NCI-H2107 treated with DMSO at 0.1 percent for 48 hours (cell line): ENCODE data around the gene ACP5.
A peak's percentile ranks its signal among the peaks of the same experiment; 100 is the strongest.

Experiments
- DNase-seq: peaks from one replicate; lab custom pipeline; 2025; ENCODE audit not compliant: unreplicated experiment; lab: John Stamatoyannopoulos, UW

ACP5 gene

DNA sequence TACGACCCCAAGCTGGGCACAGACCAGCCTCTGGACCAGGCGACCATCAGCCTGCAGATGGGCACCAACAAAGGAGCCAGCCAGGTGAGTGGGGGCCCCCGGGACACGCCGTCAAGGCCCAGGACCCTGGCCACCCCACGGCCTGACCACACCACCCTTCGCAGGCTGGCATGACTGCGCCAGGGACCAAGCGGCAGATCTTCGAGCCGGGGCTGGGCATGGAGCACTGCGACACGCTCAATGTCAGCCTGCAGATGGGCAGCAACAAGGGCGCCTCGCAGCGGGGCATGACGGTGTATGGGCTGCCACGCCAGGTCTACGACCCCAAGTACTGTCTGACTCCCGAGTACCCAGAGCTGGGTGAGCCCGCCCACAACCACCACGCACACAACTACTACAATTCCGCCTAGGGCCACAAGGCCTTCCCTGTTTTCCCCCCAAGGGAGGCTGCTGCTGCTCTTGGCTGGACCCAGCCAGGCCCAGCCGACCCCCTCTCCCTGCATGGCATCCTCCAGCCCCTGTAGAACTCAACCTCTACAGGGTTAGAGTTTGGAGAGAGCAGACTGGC, 28.0 kb downstream of the ACP5 start:
- DNase-seq: no peak

DNA sequence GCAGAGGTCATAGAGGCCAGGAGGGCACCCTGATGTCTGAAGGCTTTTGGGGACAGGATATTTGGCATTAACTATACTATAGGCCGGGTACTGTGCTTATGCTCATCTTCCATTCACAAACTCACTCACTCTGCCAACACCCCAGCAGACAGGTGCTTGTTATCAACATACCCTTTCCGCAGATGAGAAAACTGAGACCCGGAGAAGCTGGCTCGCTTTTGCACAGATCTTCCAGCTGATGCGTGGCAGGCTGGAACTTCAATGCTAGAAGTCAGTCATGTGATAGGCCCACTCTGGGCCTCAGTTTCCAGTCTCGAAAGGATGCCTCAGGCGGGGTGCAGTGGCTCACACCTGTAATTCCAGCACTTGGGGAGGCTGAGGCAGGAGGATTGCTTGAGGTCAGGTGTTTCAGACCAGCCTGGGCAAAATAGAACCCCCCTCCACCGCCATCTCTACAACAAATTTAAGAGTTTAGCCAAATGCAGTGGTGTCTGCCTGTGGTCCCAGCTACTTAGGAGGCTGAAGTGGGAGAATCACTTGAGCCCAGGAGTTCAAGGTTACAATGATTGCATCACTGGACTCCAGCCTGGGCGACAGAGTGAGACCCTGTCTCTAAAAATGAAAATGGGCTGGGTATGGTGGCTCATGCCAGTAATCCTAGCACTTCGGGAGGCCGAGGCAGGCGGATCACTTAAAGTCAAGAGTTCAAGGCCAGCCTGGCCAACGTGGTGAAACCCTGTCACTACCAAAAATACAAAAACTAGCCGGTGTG, 29.3 kb downstream of the ACP5 start:
- no peak for DNase-seq

DNA sequence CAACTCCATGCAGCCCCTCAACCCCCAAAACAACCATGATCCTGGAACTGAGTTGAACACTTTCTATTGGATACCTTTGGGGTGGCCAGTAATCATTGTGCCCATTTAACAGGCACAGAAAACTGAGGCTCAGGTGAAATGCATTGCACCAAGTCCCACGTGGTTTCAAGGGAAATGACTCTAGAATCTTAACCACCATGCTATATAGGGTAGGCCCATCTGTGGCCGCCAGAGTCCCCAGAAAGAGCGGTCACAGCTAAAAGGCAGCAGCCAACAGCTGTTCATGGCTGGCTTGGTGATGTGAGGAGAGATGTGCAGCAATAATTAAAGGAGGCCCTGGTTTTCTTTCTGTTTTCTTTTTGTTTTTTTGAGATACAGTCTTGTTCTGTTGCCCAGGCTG, 36.2 kb downstream of the ACP5 start:
- no peak for DNase-seq

DNA sequence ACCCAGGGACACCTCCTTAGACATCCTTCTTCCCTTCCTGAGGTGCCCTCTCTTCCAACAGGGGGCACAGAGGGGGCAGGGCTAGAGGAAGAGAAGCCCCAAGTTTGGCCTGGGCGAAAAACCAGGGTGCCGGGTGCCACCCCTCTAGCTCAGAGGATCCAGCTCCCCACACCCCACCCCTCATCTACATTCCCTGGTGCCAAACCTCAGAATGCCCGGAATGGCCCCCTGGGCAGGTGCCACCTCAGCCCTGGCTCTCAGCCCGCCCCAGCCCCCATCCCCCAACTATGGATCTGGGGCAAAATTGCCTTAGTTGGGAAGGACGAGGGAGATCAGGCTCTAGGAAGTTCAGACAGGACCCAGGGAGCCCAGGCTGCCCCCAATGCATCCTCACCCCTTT, 36.8 kb downstream of the ACP5 start:
- no peak for DNase-seq

DNA sequence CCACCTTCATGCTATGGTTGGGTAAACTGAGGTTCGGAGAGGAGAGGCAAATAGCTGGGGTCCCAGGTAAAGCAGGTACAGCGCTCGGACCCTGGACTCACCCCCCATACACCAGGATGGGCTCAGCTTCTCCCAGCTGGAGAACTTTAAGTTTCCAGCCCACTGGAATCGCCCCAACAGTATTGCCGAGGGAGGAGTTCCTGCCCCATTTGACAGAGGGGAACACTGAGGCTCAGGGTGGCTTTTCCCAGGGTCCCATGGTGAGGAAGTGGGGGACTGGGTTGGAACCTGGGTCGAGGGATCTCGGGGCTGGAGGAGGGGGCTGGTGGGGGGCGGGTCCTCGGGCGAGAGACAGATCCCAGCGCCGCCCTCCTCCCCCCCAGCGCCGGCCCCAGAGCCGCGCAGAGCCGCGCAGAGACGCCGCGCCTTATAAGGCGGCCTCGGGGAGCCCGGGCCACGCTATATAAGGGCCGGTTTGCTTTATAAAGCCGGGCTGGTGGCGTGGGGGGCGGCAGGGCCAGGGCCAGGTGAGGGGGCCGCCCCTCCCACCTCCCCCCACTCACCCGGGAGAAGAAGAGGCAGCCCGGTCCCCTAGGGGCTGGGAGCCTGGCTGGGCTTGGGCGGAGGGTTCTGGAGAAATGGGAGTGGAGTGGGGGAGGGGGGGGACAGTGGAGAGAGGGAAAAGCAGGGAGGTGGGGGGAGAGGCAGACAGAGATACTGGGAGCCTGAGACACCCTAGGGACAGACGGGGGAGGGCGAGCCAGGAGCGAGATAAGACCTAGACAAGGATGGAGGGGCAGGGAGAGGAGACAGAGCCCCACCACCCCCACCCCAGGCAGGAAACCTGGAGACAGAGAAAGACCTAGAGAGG, 37.7 kb downstream of the ACP5 start:
- DNase-seq: no peak

DNA sequence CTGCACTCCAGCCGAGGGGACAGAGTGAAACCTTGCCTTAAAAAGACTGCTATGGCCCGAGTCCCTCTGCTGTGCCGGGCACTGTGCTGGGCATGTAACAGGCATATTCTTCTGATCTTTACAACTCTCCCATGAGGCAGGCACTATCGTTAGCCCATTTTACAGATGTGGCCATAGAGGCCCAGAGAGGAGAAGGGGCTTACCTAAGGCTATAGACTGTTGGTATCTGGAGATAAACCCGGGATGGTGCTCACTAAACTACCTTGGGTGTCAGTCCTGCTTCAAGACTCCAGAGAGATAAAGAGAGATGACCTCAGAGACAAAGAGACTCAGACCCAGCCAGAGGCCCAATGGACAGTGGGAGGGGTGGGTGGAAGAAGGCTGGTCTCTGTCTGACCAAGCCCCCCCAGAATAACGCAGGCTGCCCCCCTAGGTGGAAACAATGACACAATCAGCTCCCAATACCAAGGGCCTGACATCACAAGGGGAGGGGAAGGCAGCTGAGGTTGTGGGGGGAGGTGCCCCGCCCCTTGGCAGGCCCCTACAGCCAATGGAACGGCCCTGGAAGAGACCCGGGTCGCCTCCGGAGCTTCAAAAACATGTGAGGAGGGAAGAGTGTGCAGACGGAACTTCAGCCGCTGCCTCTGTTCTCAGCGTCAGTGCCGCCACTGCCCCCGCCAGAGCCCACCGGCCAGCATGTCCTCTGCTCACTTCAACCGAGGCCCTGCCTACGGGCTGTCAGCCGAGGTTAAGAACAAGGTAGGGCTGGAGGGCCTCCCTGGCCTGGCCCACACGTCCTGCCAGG, 39.0 kb downstream of the ACP5 start, which contains the start of gene CNN1:
CNN1 (plus strand) TSS at position 620 of the 805 bp plus-strand sequence; CDS start at position 697, 77 bp downstream.
- DNase-seq: no peak

DNA sequence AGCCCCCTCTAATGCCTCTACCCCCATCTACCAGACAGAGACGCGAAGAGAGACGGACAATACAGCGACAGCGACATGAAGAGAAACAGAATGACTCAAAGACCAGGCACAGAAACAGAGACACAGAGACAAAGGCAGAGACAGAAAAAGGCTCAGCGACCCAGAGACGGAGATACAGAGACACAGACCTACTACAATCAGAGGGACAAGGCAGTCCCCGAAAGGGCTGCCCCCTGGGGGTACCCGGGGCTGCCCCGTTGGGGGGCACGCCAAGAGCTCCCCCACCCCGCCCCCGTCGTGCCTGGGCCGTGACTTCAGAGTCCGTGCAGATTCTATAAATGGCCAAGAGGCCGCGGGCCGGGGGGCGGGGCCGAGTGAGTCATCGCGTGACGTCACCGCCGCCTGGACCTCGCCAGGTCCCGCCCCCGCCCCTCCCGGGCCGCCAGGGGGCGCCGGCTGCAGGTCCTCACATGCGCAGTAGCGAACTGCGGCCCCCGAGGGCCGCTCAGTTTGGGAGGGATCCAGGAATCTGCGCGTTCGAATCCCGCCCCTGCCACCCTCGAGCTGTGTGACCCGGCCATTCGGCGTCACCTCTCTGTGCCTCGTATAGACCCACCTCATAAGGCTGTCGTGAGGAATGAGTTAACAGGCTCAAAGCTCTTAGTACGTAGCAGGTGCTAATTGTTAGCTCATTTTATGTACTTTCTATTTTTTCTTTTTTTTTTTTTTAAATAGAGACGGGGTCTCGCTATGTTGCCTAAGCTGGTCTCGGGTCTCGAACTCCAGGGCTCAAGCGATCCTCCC, 41.5 kb downstream of the ACP5 start:
- DNase-seq: no peak

DNA sequence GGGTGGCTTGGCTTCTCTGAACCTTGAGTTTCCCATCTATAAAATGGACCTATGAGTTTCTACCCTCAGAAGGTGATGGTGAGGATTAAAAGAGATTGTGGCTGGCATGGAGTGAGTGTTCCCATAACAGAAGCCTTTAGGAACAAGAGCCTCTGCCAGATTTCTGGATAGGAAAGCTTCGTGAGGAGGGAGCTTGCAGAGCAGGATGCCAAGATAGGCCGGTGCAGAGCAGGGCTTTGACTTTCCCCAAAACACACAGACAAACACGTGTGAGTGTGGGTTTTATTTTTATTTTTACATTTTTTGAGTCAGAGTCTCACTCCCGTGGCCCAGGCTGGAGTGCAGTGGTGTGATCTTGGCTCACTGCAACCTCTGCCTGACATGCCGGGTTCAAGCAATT, 42.5 kb downstream of the ACP5 start:
- DNase-seq: no peak

DNA sequence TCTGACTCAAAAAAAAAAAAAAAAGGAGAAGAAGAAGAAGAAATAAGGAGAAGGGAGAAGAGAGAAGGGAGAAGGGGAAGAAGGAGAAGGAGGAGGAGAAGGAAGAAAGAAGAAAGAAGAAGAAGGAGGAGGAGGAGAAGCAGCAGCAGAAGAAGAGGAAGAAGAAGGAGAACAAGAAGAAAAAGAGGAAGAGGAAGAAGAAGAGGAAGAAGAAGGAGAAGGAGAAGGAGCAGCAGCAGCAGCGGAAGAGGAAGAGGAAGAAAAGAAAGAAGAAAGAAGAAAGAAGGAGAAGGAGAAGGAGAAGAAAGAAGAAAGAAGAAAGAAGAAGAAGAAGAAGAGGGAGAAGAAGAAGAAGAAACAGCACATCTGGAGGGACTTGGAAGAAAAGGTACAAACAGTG, 42.9 kb downstream of the ACP5 start:
- no peak for DNase-seq

DNA sequence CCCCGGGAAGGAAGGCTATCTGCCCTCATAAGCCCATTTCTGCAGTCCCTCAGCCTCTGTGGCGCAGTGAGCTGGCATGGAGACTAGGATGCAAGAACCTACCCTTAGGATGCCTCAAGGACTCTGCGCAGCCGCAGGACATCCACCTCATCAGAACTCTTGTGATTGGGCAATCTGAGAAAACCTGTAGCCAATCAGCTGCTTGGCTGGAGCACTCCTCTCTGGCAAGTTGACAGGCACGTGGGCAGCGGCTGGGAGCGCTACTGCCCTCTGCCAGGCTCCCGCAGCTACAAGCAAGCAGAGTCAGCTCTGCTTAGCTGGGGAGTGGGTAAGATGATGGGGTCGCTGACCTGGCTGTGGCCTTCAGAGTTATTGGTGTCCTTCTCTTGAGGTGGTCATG, 47.0 kb downstream of the ACP5 start:
- DNase-seq: peak; percentile 57

DNA sequence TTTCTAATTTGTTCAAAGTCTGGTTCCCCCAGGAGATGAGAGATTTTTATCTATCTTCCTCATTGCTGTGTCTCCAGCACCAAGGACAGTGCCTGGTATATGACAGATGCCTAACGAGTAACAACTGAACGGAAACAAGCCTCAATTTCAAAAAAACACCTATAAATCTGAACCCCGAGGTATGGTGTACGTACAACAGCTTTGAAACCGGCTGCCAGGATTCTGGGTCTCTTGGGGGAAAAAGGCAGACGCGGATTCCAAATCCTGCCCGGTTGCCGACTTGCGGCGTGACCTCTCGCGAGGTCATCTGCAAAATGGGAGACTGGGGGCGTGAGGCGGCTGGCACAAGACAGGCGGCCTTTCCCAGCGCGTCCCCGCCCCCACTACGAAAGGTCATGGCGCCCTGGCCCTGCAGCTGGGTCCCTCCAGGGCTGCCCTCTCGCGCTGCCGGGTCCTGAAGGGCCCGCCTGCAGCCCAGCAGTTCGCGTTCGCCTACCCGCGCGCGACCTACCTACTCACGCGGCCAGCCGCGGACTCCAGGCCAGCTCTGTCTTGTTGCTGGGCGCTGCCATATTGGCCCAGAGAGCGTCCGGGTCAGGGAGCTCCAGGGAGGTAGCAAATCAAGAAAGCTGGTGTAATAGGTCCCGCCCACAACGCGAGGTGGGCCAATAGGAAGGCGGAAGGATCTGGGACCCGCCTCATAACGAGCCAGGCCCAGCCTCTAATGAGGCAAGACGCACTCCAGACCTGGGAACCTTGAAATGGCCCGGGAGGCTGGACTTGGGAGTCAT, 48.7 kb downstream of the ACP5 start, which contains the start of gene ECSIT:
ECSIT (minus strand) TSS at position 584 of the 791 bp plus-strand sequence. CDS start 9,964 bp downstream, outside the sequence.
- peak; percentile 93 for DNase-seq
